NCI-H774 (cell line): ENCODE measurements around the gene ASB10.

Source experiments
- DNase-seq: peaks from one replicate; lab custom pipeline; 2025; lab: John Stamatoyannopoulos, UW

Gene ASB10

DNA sequence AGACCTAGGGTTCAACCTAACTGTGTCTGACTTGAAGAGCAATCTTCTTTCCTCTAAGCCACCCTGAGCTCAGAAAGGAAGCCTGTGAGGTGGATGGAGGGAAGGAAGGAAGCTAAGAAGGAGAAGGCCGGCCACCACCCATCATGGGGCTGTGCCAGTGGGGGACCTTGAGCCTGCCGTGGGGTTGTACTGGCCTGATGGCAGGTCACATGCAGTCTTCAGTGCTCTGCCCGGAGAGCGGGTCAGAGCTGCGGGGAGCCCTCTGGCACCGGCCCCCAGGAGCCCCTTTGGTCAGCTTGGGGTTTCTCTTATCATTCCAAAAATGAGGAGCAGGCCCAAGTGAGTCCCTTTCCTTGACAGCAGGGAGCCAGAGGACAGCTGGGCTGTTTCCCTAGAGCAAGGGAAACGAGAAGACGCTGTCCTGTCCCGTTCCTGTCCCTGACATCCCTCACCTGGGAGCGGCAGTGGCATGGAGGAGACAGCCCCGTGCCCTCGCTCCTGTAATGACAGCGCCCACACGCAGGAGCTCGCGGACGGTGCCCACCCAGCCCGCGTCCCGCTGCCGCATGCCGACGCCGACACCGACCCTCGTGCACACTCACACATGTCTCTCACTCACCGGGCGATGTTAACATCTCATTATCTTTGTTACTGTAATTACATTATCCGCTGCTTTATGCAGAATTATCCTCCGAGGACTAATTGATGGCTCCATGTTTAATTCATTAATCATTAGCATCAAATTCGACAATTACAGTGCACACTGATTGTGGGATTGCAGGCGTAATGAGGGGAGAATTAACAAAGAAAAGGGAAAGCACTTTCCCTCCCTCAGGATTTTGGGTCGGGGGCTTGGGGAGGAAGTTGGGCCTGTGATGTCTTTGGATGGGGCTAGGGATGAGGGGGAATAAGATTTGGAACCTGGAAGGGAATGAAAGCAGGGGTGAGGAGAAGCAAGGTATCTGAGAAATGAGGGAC is 50.9 kb downstream of the ASB10 start:
- no peak for DNase-seq

DNA sequence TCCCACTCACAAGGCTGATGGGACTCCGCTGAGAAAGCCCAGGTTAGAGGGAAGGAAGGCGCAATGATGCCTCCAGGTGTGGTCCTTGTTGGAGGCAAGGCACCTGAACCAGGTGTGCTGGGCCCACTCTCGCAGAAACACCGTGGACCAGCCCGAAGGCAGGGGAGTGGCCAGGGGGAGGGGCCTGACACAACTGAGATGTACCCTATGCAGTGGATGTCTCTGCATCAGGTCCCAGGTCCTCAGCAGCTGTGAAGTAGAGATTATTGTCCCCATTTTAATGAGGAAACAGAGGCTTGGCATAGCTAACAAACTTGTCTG is 51.6 kb downstream of the ASB10 start:
- DNase-seq = no peak

GRCh38 chr7:151134743-151135524 is 52.1 kb downstream of the ASB10 start:
- DNase-seq = no peak

GRCh38 chr7:151133986-151134742 is 52.9 kb downstream of the ASB10 start:
- DNase-seq = no peak

DNA sequence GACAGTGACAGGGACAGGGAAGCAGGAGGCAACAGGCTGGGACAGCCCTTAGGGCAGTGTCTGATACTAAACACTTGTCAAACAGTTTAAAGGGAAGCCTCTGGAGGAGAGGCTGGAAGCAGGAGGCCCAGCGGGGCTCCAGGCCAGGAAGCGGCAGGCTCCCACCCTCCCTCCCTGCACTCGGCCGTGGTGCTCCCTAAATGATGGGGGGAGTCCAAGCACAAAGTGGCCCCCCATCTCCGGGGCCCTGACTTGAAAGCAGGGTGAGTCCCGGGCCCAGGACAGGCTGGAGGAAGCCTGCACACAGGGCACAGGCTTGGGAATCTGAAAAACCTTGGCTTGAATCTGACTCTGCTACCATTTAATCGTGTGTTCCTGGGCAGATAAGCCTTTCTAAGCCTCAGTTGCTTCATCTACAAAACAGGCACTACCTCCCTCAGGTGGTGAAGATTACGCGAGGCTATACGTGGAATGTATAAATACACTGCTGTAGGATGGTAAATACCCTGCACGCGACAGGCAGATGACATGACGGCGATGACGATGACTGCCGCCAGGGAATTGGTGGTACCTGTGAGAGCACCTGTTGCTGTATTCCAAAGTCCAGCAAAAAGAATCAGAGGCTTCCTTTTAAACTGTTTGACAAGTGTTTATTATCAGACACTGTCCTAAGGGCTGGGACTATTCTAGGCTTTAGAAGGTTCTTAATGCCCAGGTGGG is 53.6 kb downstream of the ASB10 start:
- no peak for DNase-seq

DNA sequence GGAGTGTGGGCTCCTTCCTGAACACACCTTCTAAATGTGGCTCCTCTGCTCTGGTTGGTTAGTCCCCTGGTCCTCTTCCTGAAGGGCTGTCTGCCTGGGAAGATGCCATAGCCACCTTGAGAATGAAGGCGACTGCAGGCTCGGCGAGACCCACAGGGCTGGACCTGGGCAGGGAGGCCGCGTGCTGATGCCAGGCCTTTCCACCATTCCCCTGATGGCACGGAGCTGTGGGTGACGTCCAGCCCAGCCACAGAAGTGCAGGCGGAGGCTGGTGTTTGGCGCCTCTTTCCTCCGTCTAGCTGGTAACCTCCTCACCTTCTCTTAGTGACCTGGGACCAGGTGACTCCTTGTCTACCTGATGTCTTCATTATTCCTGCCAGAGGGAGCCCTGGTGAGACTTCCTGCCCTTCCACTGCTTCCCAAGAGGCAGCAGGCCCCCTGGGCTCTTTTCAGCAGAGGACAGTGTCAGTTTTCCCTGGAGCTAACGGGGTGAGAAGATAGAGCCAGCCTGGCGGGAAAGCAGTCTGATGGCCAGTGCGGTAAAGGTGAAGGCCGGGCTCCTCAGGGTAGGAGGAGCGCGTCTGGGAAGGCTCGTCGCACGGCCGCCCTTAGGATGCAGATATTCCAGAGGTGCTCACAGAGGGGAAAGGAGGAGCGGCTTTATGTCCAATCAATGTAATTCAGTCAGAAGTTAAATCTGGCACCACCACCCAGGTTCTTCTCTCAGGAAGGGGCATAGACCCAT is 54.4 kb downstream of the ASB10 start:
- DNase-seq = no peak

GRCh38 chr7:151131592-151132293 is 55.3 kb downstream of the ASB10 start:
- no peak for DNase-seq

- no peak for DNase-seq
Observed at GRCh38 chr7:151131224-151131591, 55.8 kb downstream of the ASB10 start.

- DNase-seq = no peak
Observed at GRCh38 chr7:151130741-151131157, 56.3 kb downstream of the ASB10 start.

DNA sequence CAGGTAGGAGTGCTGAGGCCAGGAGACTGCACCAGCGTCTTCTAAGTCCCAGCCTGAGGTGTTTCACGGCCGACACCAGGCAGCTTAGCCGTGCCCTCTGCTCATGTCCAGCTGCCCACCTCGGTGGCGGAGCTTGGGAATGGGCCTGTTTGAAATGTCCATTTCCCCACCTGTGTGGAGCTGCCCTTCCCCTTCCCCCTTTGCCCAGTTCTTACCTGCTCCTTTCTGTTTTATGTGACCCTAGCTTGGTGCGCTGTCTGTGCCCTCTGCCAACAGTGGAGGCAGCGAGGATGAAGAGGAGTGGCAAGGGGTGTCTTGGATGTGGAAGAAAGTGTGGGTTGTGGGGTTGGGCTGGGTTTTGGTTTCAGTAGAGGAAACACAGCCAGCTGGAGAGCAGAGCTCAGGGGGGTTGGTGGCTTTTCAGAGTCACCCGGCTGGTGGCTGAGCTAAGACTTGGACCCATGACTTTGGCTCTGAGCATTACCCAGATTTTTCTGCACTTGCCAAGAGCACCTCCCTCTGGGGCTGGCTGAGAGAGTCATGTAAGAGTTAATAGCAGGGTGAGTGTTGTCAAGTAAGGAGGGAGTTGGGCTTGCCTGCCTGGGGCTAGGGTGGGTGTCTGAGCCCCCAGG is 57.0 kb downstream of the ASB10 start:
- no peak for DNase-seq

GRCh38 chr7:151129117-151129959 is 57.7 kb downstream of the ASB10 start:
- DNase-seq = no peak

GRCh38 chr7:151128716-151129115 is 58.3 kb downstream of the ASB10 start:
- no peak for DNase-seq

GRCh38 chr7:151128144-151128543 is 58.9 kb downstream of the ASB10 start:
- DNase-seq = no peak

DNA sequence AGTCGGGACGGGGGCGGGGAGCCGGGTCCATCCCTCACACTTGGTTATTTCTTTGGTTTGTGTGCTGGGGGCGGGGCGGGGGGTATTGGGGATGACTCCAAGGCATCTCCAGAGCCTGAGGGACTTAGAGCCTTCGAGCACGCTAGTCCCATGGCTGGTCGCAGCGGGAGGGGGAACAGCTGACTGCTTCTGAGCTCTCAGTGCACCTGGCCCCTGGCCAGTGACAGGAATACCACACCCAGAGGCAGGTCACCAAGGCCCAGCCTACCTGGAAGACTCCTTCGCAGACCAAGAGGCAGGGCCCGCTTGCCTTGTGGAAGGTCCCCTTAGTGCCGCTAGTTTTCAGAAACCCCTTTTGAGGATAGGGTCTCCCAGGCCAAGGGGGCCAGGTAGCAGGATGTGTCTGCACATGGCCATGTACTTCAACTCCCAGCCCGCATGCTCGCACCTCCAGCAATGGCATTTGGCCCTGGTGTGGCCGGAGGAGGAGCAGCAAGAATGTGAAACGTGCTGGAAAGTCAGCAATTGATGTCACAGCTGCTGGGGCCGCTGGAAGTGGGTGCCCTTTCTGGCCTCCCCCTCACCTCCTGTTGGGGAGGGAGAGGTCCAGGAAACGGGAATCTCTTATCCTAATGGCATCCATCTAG is 60.4 kb downstream of the ASB10 start:
- DNase-seq = no peak

- DNase-seq = no peak
Observed at GRCh38 chr7:151125846-151126481, 61.1 kb downstream of the ASB10 start.
